NB4 (cell line): Measurements from ENCODE around the gene FLNB.

Experiments used
- CTCF ChIP-seq: IDR thresholded peaks from one replicate; pipeline ENCODE4 v1.5.1; 2012; ENCODE audit warnings: low read depth, low read length
- POLR2A ChIP-seq: IDR thresholded peaks from 2 replicates; pipeline ENCODE4 v1.6.1; 2011; ENCODE audit warnings: mild to moderate bottlenecking; ENCODE audit not compliant: insufficient read length; ENCODE audit errors: extremely low read depth

- no peak for TF ChIP-seq POLR2A
- no peak for TF ChIP-seq CTCF
Measured at GRCh38 chr3:57966829-57967228, 41.4 kb upstream of the FLNB start.
